ENCODE measurements around the gene CLDN15.
"Not testable (repeated sequence)": the region's sequence is repeated elsewhere in the genome, so short reads cannot be mapped to it uniquely, and the experiment has no call there.

The CLDN15 gene

DNA sequence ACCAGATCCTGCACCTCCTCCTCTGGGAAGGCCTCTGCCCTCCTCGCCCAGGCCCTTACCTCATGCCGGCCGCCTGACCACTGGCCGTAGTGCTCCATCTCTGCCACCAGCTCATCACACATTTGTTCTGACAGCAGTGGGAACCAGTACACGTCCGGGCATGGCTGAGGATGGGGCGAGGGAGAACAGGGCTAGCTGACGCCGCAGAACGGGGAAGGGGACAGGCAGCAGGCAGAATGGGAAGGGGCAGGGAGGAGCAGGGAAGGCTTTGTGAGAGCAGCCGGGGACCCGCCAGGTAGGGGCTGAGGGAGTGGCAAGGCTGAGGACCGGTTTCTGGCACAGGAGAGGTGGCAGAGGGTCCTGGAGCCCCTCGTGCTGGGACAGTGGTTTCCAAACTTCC, 28.8 kb downstream of the CLDN15 start:
- Histone ChIP-seq H3K36me3 (ENCODE audit: control insufficient read depth, insufficient read depth, low read length) (no peaks in the 10 kb centered on the region), H3K9me3 (ENCODE audit: control insufficient read depth, low read length) (no peaks in the 10 kb centered on the region), H3K4me3 (ENCODE audit: insufficient read depth, low read depth, low read length) (no peak overlapping the region), H3K27me3 (ENCODE audit: control insufficient read depth, insufficient read depth, low read length, poor library complexity, severe bottlenecking) (no peaks in the 10 kb centered on the region), H3K27ac (ENCODE audit: insufficient read depth, low read depth, low read length, poor library complexity, severe bottlenecking) (no peak overlapping the region), H3K4me1 (ENCODE audit: control insufficient read depth, insufficient read depth, low read length) (no peaks in the 10 kb centered on the region)
- 93 to 95% methylated on average over 14 of the region's 14 CpGs for WGBS, 2 experiments

DNA sequence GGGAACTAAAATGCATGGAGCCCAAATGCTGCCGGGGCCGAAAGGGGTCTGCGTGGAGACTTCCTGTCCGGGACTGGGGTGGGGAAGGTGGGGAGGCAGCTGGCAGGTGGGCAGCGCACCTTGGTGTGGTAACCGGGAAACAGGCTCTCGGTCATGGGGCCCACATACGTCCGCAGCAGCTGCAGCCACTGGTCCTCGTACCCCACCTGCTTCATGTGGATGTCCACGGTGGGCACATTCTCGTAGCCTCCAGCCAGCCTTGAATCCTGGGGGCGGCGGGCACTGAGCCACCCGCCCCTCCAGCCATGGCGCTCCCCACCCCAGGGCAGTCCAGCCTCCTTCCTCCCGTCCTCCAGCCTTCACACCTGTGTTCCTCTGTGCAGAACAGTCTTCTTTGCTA, 30.1 kb downstream of the CLDN15 start:
- 91 to 93% methylated on average over 17 of the region's 17 CpGs for WGBS, 2 experiments
- Histone ChIP-seq H3K4me1 (ENCODE audit: control insufficient read depth, insufficient read depth, low read length) (no peaks in the 10 kb centered on the region), H3K27ac (ENCODE audit: insufficient read depth, low read depth, low read length, poor library complexity, severe bottlenecking) (no peak overlapping the region), H3K36me3 (ENCODE audit: control insufficient read depth, insufficient read depth, low read length) (no peaks in the 10 kb centered on the region), H3K4me3 (ENCODE audit: insufficient read depth, low read depth, low read length) (no peak overlapping the region), H3K27me3 (ENCODE audit: control insufficient read depth, insufficient read depth, low read length, poor library complexity, severe bottlenecking) (peaks cover 12% of the 10 kb centered on the region), H3K9me3 (ENCODE audit: control insufficient read depth, low read length) (no peaks in the 10 kb centered on the region)

DNA sequence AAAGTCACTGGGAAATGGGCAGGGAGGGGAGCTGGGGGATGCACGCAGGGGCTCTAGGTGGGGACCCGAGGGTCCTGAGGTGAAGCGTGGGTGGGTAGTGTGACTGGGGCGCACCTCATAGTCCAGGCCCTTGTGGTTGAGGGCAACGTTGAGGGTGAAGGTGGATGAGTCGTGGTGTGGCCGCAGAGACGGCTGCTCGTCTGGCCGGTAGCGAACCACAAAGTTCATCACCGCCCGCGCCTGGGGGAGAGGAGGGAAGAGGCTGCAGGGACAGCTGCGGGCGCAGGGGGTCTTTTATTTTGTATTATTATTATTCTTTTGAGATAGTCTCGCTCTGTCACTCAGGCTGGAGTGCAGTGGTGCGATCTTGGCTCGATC, 30.9 kb downstream of the CLDN15 start:
- no peak overlapping the region for H3K27ac ChIP-seq (ENCODE audit: insufficient read depth, low read depth, low read length, poor library complexity, severe bottlenecking)
- peaks cover 20% of the 10 kb centered on the region for H3K27me3 ChIP-seq (ENCODE audit: control insufficient read depth, insufficient read depth, low read length, poor library complexity, severe bottlenecking)
- no peak overlapping the region for H3K4me3 ChIP-seq (ENCODE audit: insufficient read depth, low read depth, low read length)
- WGBS, 2 experiments: 95% methylated on average over 19 of the region's 19 CpGs
- no peaks in the 10 kb centered on the region for H3K36me3 ChIP-seq (ENCODE audit: control insufficient read depth, insufficient read depth, low read length)
- H3K9me3 ChIP-seq (ENCODE audit: control insufficient read depth, low read length): no peaks in the 10 kb centered on the region
- no peaks in the 10 kb centered on the region for H3K4me1 ChIP-seq (ENCODE audit: control insufficient read depth, insufficient read depth, low read length)

DNA sequence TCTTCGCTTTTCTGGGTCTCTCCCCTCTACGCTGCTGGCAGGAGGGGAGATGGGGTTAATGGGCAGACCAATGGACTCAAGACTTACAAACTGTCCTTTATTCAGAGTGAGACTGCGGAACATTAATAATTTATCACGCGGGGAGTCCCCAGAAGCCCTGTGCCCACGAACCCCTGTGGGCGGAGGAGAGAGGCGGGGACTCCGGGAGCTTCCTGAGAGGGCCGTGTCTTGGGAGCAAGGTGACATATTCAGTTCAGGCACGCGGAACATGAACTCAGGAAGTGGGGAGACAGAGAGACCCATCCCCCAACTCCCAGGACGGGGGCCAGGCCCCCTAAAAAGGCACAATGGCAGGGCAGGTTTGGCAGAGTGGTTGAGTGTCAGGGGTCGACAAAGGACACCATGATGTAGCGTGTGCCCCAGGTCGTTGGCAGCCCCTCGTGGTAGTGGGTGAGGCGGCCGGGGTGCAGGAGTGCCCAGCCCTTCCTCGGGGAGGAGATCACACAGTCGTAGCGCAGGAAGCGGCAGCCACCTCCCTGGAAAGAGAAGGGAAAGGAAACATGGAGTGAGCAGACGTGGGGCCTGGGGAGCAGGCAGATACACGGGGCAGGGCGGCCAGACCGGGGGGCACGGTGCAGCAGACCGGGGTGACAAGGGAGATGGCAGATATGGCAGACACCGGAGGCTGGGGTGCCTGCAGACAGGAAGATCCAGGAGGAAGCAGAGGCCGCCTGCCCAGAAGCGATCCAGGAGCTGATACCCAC, 31.5 kb downstream of the CLDN15 start:
- H3K27me3 ChIP-seq (ENCODE audit: control insufficient read depth, insufficient read depth, low read length, poor library complexity, severe bottlenecking): peaks cover 26% of the 10 kb centered on the region
- WGBS, 2 experiments: 93 to 96% methylated on average over 32 of the region's 32 CpGs
- H3K36me3 ChIP-seq (ENCODE audit: control insufficient read depth, insufficient read depth, low read length): no peaks in the 10 kb centered on the region
- no peaks in the 10 kb centered on the region for H3K4me1 ChIP-seq (ENCODE audit: control insufficient read depth, insufficient read depth, low read length)
- no peak overlapping the region for H3K4me3 ChIP-seq (ENCODE audit: insufficient read depth, low read depth, low read length)
- H3K27ac ChIP-seq (ENCODE audit: insufficient read depth, low read depth, low read length, poor library complexity, severe bottlenecking): no peak overlapping the region
- no peaks in the 10 kb centered on the region for H3K9me3 ChIP-seq (ENCODE audit: control insufficient read depth, low read length)

DNA sequence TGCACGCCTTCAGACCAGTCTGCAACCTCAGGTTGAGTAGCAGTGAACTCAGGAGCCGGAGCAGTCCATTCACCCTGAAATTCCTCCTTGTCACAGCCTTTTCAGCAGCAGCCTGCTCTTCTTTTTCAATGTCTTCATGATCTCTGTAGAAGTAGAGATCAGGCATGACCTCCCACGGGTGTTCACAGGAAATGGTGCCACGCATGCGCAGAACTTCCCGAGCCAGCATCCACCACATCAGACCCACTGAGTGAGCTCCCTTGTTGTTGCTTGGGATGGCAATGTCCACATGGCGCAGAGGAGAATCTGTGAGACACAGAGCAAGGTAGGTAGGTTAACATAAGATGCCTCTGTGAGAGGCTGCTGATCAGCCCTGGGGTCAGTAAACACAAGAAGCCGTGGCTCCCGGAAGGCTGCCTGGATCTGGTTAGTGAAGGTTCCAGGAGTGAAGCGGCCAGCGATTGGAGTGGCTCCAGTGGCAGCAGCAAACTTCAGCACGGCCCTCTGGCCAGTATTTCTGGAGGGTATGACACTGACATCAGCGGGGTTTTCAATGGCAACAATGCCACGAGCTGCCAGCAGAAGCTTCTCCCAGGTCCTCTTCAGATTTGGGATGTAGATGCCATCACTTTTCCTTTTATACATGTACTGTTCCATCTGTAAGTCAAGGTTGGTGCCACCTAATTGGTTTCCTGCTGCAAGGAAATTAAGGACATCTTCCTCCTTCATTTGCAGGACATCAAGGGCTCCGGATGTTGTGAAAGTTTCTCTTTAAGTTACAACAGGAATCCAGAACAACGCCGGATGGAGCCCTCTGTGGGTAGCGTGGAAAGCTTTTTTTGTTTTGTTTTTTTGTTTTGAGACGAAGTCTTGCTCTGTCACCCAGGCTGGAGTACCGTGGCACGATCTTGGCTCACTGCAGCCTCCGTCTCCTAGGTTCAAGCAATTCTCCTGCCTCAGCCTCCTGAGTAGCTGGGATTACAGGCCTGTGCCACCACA, 33.6 kb downstream of the CLDN15 start:
- H3K36me3 ChIP-seq (ENCODE audit: control insufficient read depth, insufficient read depth, low read length); H3K4me3 ChIP-seq (ENCODE audit: insufficient read depth, low read depth, low read length); H3K9me3 ChIP-seq (ENCODE audit: control insufficient read depth, low read length); H3K4me1 ChIP-seq (ENCODE audit: control insufficient read depth, insufficient read depth, low read length); H3K27ac ChIP-seq (ENCODE audit: insufficient read depth, low read depth, low read length, poor library complexity, severe bottlenecking): not testable (repeated sequence)
- WGBS, 2 experiments: 89 to 90% methylated on average over 22 of the region's 22 CpGs
- H3K27me3 ChIP-seq (ENCODE audit: control insufficient read depth, insufficient read depth, low read length, poor library complexity, severe bottlenecking): peaks cover 36% of the 10 kb centered on the region

DNA sequence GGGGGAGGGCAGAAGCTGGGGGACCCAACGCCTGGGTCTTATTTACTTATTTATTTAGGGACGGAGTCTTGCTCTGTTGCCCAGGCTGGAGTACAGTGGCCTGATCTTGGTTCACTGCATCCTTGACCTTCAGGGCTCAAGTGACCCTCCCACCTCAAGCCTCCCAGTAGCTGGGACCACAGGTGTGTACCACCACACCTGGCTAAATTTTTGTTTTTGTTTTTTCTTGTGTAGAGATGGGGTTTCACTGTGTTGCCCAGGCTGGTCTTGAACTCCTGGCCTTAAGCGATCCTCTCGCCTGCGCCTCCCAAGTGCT, 35.0 kb downstream of the CLDN15 start:
- WGBS, 2 experiments: 82 to 90% methylated on average over 5 of the region's 5 CpGs
- peaks cover 36% of the 10 kb centered on the region for H3K27me3 ChIP-seq (ENCODE audit: control insufficient read depth, insufficient read depth, low read length, poor library complexity, severe bottlenecking)

DNA sequence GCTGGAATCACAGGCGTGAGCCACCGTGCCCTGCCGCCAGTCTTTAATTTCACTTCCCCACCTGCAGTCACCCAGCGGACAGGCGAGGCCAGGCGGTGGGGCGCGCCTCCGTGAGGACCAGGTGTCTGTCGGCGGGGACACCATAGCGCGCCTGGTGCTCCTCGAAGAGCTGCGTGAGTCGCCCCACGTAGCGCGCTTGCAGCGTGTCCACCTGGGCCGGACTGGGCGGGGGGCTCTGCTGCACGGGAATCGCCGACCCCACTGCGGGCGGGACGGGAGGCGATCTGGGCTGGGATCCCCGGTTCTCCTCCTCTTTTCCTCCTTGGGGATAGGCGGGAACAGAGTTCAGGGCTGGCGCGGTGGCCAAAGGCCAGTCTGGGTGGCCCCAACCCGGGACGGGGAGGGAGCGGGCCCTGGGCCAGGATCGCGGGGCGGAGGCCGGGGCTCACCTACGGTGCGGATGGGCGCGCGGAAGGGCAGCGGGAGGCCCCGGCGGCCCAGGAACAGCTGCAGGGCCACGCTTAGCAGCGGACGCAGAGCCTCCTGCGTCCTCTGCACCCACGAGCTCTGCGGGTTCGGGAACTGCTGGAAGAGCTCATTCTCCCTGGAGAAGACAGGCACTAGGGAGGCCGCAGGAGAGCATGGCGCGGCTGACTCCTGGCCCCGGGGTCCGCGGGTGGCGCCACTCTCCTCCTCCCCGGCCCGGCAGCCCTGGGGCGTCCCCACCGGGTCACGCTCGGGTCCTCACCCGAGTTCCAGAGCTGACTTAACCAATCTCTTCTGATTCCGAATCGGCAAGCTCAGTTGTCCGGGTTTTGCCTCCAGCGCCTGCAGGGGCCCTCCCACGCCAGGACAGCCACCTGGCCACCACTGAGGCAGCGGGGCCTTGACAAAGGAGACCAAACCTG, 35.7 kb downstream of the CLDN15 start:
- Histone ChIP-seq H3K27ac (ENCODE audit: insufficient read depth, low read depth, low read length, poor library complexity, severe bottlenecking) (no peak overlapping the region), H3K4me1 (ENCODE audit: control insufficient read depth, insufficient read depth, low read length) (no peaks in the 10 kb centered on the region), H3K9me3 (ENCODE audit: control insufficient read depth, low read length) (no peaks in the 10 kb centered on the region), H3K27me3 (ENCODE audit: control insufficient read depth, insufficient read depth, low read length, poor library complexity, severe bottlenecking) (peaks cover 36% of the 10 kb centered on the region), H3K4me3 (ENCODE audit: insufficient read depth, low read depth, low read length) (no peak overlapping the region), H3K36me3 (ENCODE audit: control insufficient read depth, insufficient read depth, low read length) (no peaks in the 10 kb centered on the region)
- WGBS, 2 experiments: 70 to 71% methylated on average over 75 of the region's 75 CpGs

More for the DNA sequence above, 35.0 kb downstream of the CLDN15 start:
- Histone ChIP-seq H3K27ac (ENCODE audit: insufficient read depth, low read depth, low read length, poor library complexity, severe bottlenecking) (no peak overlapping the region), H3K4me1 (ENCODE audit: control insufficient read depth, insufficient read depth, low read length) (no peaks in the 10 kb centered on the region), H3K9me3 (ENCODE audit: control insufficient read depth, low read length) (no peaks in the 10 kb centered on the region), H3K4me3 (ENCODE audit: insufficient read depth, low read depth, low read length) (no peak overlapping the region), H3K36me3 (ENCODE audit: control insufficient read depth, insufficient read depth, low read length) (no peaks in the 10 kb centered on the region)

DNA sequence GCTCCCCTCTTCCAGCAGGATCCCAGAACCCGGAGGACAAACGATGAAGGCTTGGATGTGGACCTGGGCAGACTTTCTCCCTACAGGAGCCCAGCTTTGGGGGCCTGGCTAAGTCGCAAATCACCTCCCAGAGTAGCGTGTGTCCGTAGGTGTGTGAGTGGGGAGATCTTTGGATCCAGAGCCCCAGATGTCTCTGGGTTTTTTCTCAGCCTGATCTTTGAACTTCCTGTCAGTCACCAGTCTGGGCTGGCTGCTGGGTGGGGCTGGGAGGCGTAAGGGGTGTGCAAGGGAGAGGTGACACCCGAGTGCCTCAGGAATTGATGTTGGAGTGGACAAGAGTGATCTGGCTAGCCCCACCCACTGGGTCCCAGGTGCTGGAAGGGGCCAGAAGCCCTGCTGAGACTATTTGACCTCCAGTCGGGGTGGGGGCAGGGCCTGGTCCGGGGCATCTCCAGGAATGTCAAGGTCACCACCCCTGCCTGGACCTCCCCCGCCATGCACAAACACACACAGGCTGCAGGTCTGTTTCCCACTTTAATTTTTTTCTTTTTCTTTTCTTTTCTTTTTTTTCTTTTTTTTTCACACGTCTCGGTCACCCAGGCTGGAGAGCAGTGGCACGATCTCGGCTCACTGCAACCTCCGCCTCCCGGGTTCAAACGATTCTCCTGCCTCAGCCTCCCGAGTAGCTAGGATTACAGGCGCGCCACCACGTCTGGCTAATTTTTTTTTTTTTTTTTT, 36.6 kb downstream of the CLDN15 start, which contains the start of gene MOGAT3:
Gene MOGAT3 (minus strand): TSS at position 175 of the 738 bp plus-strand sequence. CDS start 182 bp downstream, outside the sequence.
- 65% methylated on average over 21 of the region's 21 CpGs for WGBS, 2 experiments
- no peak within 1 kb of the TSS for H3K27ac ChIP-seq (ENCODE audit: insufficient read depth, low read depth, low read length, poor library complexity, severe bottlenecking)
- H3K9me3 ChIP-seq (ENCODE audit: control insufficient read depth, low read length): no peaks in the 10 kb centered on the region
- H3K4me3 ChIP-seq (ENCODE audit: insufficient read depth, low read depth, low read length): no peak within 1 kb of the TSS
- H3K36me3 ChIP-seq (ENCODE audit: control insufficient read depth, insufficient read depth, low read length): no peaks in the 10 kb centered on the region
- H3K27me3 ChIP-seq (ENCODE audit: control insufficient read depth, insufficient read depth, low read length, poor library complexity, severe bottlenecking): peaks cover 36% of the 10 kb centered on the region
- no peaks in the 10 kb centered on the region for H3K4me1 ChIP-seq (ENCODE audit: control insufficient read depth, insufficient read depth, low read length)

DNA sequence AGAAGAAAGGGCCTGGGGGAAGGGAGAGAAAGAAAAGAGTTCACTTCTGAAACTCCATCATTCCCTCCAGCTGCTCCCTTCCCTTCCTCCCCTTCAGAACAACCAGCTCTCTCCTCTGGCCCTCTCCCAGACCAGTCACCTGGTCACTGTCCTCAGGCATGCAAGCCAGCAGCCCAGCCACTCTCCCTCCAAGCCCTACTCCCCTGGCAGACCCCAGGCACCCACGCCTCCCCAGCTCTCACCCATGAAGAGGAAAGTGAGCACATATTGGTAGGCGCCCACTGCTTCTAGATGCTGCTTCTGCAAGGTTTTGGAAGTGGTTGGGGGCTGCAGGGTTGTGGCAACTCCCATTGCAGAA, 37.1 kb downstream of the CLDN15 start:
- Histone ChIP-seq H3K36me3 (ENCODE audit: control insufficient read depth, insufficient read depth, low read length) (no peaks in the 10 kb centered on the region), H3K4me1 (ENCODE audit: control insufficient read depth, insufficient read depth, low read length) (no peaks in the 10 kb centered on the region), H3K9me3 (ENCODE audit: control insufficient read depth, low read length) (no peaks in the 10 kb centered on the region), H3K4me3 (ENCODE audit: insufficient read depth, low read depth, low read length) (no peak overlapping the region), H3K27ac (ENCODE audit: insufficient read depth, low read depth, low read length, poor library complexity, severe bottlenecking) (no peak overlapping the region), H3K27me3 (ENCODE audit: control insufficient read depth, insufficient read depth, low read length, poor library complexity, severe bottlenecking) (peaks cover 36% of the 10 kb centered on the region)
- WGBS, 2 experiments: 76 to 89% methylated on average over 2 of the region's 2 CpGs

Measured in ectodermal cell (in vitro differentiated cells).